Right cardiac atrium (tissue), 5 donors: ENCODE measurements around the gene SP3. TPM values are rescaled to one million over a fixed set of nuclear protein-coding genes. Genes with fewer than 3 reads are reported as not detected.
A peak's percentile ranks its signal among the peaks of the same experiment; 100 is the strongest.

Source experiments
- ATAC-seq, 2 donors: fragments of 200-7000 bp; cut with Tn5 transposase; one replicate each; pipeline versions ENCODE4 v1.8.0 to v1.9.1; 2020; ENCODE audit warnings: moderate library complexity in 2 of 2, mild to moderate bottlenecking in 1 of 2
- DNase-seq, 3 donors: peaks; one replicate each; pipeline ENCODE4 v3.0.0-alpha.2; 2020
- H3K27ac ChIP-seq: one replicate; pipeline ENCODE4 v1.5.1; 2013; ENCODE audit warnings: mild to moderate bottlenecking, low read length, control low read depth, moderate library complexity
- H3K27me3 ChIP-seq: one replicate; pipeline ENCODE4 v1.6.1; 2013; ENCODE audit not compliant: control insufficient read depth, insufficient read depth
- H3K4me1 ChIP-seq: one replicate; pipeline ENCODE4 v1.6.1; 2013; ENCODE audit warnings: low read length; ENCODE audit not compliant: control insufficient read depth, insufficient read depth
- H3K4me3 ChIP-seq: one replicate; pipeline ENCODE4 v1.5.1; 2013; ENCODE audit warnings: low read length, control low read depth
- H3K9me3 ChIP-seq: one replicate; pipeline ENCODE4 v1.6.1; 2013; ENCODE audit warnings: low read length; ENCODE audit not compliant: control insufficient read depth
- WGBS: extraction: QIAGEN DNeasy Blood & Tissue Kit; methylation state at CpG from one replicate; pipeline ENCODE4 v1.1.7; 2013; 5-methylcytosine and 5-hydroxymethylcytosine counted together
- intact Hi-C, 4 donors: fragments of 100-400 bp; cut with DNase I; formaldehyde crosslinking; loops; one replicate each; pipeline versions ENCODE4 v1.11.0 to v1.14.0; 2022 to 2023
- long read RNA-seq, 4 donors: library from polyadenylated mRNA; unstranded; transcript quantifications; one replicate each; pipeline ENCODE4 v2.0.0, GENCODE V29; 2020 to 2021
- polyA plus RNA-seq: library from polyadenylated mRNA; stranded (reverse); fragments of 200-250 nt; gene quantifications from one replicate; pipeline ENCODE4 v1.2.3, GENCODE V29; 2013
- total RNA-seq, 4 donors: library from RNA; stranded (reverse); fragmentation: NEBNext Ultra II Directional; extraction: Animal tissue kit (Norgen Biotek cat#: 25700); gene quantifications; one replicate each; pipeline ENCODE4 v1.2.1, GENCODE V29; 2021
- donor health status: healthy with polysubstance abuse.
- donor health status: DM: no; HTN: yes; CAD: no.
- donor health status: DM: no; HTN: no; CAD: no.
- donor health status: DM: no; HTN: yes; CAD: no; lungs with severe emphysema.
- donor health status: DM: yes; HTN: yes; CAD: no.

The SP3 gene
- total RNA-seq (10 to 100 TPM; 44.8 to 52.2 (median 49.0) TPM), polyA plus RNA-seq (14.9 TPM)
- long read RNA-seq, donor 1, full-length matches to known transcripts: 51 of 73 reads
- long read RNA-seq, donor 1, partial matches to known transcripts: 14 of 73 reads
- long read RNA-seq, donor 1, other reads (novel, unspliced or antisense): 8 of 73 reads
- long read RNA-seq, donor 2, full-length matches to known transcripts: 26 of 31 reads
- long read RNA-seq, donor 2, partial matches to known transcripts: 2 of 31 reads
- long read RNA-seq, donor 2, other reads (novel, unspliced or antisense): 3 of 31 reads
- long read RNA-seq, donor 3, full-length matches to known transcripts: 81 of 131 reads
- long read RNA-seq, donor 3, partial matches to known transcripts: 23 of 131 reads
- long read RNA-seq, donor 3, other reads (novel, unspliced or antisense): 27 of 131 reads
- long read RNA-seq, donor 4, full-length matches to known transcripts: 35 of 55 reads
- long read RNA-seq, donor 4, partial matches to known transcripts: 12 of 55 reads
- long read RNA-seq, donor 4, other reads (novel, unspliced or antisense): 8 of 55 reads

DNA sequence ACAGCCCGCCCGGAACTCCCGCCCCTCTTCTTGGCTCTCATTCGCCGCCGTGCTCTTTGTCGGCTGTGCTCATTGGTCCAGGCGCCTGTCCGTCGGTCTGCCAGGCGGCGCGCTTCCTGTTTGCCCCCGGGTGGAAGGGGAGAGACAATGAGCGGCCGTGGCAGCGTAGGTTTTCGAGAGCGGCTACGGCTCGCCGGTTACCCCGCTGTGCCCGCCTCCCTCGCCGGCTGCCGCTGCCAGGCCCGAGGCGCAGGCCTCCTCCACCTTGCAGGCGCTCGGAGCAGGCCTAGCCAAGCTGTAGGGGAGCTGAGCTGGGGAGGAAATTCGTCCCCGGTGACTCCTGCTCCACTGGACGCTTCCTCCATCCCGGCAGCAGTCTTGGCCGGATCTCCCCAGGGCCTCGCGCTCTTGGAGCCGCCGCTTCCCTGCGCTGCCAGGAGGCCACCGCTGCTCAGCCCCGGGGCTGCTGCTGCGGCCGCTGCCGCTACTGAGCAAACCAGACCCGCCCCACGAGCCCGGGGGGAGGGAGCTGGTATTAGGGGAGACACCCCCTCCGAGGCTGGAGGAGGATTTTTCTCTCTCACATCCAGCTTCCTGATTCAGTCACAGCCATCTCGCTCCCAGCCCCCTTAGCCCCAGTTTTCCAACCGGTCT, at the start of gene SP3:
TSS of gene SP3 (minus strand) at position 2 of the 654 bp plus-strand sequence. CDS start 202 bp downstream, outside the sequence.
- Histone ChIP-seq H3K27me3 (no peaks in the 10 kb centered on the region), H3K4me3 (peak within 1 kb of the TSS; percentile 96), H3K9me3 (no peaks in the 10 kb centered on the region), H3K27ac (peak within 1 kb of the TSS; percentile 100), H3K4me1 (peaks cover 2% of the 10 kb centered on the region)
- under 1% methylated on average over 52 of the region's 52 CpGs for WGBS
- ATAC-seq (peak; percentile 94), DNase-seq (peak; percentile 98 to 99 (median 99))
- intact Hi-C loops: loop anchor here in 2 of 4 donors (10.0 kb wide), 2 partner anchors 59 to 69 kb away; no protein-coding TSS in a partner anchor

DNA sequence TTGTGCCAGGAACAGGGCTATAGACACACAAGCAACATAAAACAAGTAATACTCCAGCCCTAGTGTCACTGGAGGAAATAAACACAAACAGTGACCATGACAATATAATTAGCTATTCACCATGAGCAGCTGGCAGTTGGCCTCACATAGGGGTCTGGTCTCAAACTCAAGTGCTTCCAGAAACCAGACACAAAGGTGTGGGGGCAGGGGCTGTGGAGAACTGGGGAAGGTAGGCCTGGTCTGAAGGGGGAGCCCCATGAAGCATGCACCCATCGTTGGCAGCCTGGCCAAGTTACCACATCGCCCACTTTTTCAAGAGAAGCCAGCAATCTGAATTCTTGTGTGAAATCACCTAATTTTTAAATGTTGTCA, 49.5 kb upstream of the SP3 start:
- peak in 1 of 3 donors; percentile 52 for DNase-seq
- H3K27ac ChIP-seq: peak overlapping the region; percentile 16
- no peak for ATAC-seq
- WGBS: 77% methylated on average over 2 of the region's 2 CpGs
- H3K9me3 ChIP-seq: no peaks in the 10 kb centered on the region
- no peak overlapping the region for H3K4me3 ChIP-seq
- intact Hi-C loops: no loop called here
- H3K27me3 ChIP-seq: no peaks in the 10 kb centered on the region
- no peaks in the 10 kb centered on the region for H3K4me1 ChIP-seq

DNA sequence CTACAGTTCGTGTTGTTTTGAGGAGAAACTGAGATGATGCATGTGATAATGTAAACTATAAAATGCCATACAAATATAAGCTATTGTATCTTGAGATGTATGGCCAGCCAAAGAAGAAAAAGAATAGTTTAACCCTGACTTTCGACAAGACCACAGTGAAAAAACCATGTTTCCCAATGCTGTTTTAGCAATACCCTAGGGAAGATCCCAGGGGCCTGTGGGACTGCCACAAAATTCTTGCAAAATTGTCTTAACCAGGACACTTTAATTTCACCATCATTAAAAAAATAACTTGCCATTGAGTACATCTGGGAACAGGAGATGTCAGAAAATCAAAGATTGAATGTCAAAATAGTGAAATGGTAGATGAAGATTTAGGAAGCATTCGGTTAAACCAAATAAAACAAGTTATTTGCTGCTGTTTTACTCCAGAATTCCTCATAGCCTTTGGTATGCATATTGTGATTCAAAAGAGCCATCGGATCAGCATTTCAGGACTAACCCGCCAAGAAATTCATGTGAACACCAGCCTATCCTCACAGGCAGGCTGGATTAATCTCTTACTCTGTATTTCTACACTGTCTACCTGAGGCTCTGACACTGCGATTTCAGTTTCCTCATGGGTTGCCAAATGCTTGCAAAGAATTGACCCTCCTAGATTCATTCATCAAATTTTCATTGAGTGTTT, 49.0 kb upstream of the SP3 start:
- no peaks in the 10 kb centered on the region for H3K27me3 ChIP-seq
- no peak overlapping the region for H3K4me3 ChIP-seq
- no peak for ATAC-seq
- intact Hi-C loops: no loop called here
- WGBS: 55% methylated on average over 6 of the region's 6 CpGs
- no peak for DNase-seq
- H3K9me3 ChIP-seq: no peaks in the 10 kb centered on the region
- peak overlapping the region; percentile 16 for H3K27ac ChIP-seq
- H3K4me1 ChIP-seq: no peaks in the 10 kb centered on the region

DNA sequence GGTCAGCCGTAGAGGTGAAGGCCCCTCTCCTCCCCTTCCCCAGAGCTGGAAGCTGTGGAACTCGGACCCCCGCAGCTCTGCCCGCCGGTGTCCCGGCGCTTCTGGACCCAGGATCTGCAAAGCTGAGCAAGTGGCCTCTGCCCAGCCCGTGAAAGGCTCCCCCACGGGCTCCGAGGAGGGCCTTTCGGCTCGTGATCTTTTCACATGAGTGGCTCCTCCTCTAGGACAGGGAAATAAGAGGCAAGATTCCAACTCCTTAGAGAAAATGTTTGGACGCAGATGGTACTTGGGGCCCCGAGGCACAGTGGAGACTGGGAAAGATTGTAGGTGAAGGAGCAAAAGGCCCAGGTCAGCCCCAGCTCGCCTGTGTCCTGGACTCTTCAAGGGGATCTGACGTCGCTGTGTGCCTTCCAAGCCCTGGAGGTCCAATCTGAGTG, 48.2 kb upstream of the SP3 start:
- intact Hi-C loops: no loop called here
- DNase-seq: peak; percentile 69 to 83 (median 82)
- ATAC-seq: peak; percentile 73
- 38% methylated on average over 17 of the region's 17 CpGs for WGBS
- Histone ChIP-seq H3K9me3 (no peaks in the 10 kb centered on the region), H3K4me3 (peak overlapping the region; percentile 41), H3K27me3 (no peaks in the 10 kb centered on the region), H3K4me1 (no peaks in the 10 kb centered on the region), H3K27ac (peak overlapping the region; percentile 78)

DNA sequence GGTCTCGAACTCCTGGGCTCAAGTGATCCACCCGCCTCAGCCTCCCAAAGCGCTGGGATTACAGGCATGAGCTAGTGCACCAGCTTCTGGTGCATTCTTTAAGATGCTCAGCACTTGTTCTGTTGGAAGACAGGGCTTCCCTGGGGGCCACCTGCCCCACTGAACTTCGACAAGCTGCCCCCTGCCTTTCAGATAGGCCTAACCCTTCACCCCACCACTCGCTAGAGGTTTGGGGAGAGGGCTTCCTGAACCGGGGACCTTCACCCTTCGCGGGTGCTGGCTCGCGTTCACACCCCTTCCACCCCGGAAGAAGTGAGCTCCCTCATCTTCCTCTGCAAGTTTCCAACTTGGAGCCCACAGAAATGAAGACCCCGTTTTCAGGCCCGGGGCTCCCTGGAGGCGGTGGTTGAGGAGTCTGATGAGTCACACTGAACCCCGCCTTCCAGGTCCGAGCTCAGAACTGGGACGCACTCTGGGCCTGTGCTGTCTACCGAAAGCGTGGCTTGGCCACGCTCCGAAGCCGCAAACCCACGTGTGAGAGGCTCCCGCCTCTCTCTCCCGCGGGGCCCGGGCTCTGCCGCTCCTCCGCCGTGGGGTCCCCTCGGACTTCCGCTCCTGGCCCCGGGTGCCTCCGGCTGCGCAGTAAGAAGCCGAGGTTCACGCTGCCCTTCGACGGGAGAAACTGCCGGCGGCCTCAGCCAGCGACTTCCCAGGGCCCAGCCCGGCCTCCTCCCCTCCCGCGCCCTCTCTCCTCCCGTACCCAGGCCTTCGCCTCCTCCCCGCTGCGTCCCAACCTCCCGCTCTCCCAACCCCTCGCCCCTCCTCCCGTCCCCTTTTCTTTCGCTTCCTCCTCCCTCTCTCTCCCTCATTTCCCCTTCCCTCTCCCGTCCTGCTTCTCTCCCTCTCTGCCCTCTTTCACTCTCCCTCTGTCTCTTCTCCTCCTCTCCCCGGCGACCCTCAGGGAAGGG, 47.5 kb upstream of the SP3 start:
- Histone ChIP-seq H3K27me3 (no peaks in the 10 kb centered on the region), H3K4me1 (no peaks in the 10 kb centered on the region), H3K4me3 (peak overlapping the region; percentile 41), H3K9me3 (no peaks in the 10 kb centered on the region), H3K27ac (peak overlapping the region; percentile 78)
- WGBS: 23% methylated on average over 56 of the region's 56 CpGs
- intact Hi-C loops: no loop called here
- DNase-seq: peak; percentile 81 to 93 (median 92)
- peak; percentile 94 to 96 for ATAC-seq

DNA sequence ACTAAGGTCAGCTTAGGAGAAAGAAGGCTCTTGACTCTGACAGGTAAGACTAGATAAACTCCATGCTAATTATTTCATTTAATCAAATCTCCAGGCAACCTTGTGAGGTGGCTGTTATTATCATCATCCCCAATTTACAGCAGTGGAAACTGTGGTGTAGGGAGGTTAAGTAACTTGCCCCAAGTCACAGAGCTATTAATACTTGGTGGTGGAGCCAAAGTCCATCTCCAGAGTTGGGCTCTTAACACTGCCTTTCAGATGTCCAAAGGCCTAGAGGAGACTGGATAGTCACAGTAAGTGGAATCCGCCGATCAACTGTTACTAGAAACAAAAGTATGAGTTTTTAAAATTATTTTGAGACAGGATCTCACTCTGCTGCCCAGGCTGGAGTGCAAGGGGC, 46.6 kb upstream of the SP3 start:
- no peak overlapping the region for H3K27ac ChIP-seq
- WGBS: 94% methylated on average over 2 of the region's 2 CpGs
- no peak overlapping the region for H3K4me3 ChIP-seq
- no peaks in the 10 kb centered on the region for H3K27me3 ChIP-seq
- no peak for ATAC-seq
- H3K9me3 ChIP-seq: no peaks in the 10 kb centered on the region
- intact Hi-C loops: no loop called here
- no peak for DNase-seq
- peaks cover 1% of the 10 kb centered on the region for H3K4me1 ChIP-seq

DNA sequence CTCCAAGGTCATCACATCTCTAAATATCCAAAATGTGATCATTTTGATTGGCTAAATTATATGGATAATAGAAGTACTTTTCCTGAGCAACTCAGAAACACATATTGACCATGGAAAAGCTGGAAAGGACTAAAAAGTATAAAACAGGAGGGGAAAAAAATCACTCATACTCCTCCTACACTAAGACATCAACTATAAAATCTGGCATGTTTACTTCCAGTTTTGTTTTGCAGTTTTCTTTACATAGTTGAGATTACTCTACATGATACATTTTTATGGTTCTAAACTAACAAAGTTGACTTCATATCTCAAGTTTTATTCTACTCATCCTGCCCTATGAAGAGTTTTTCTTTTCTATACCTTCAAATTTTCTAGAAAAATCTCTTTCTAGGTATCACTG, 46.0 kb upstream of the SP3 start:
- peaks cover 3% of the 10 kb centered on the region for H3K4me1 ChIP-seq
- no peak overlapping the region for H3K4me3 ChIP-seq
- H3K27me3 ChIP-seq: no peaks in the 10 kb centered on the region
- H3K27ac ChIP-seq: no peak overlapping the region
- ATAC-seq (no peak), DNase-seq (no peak)
- intact Hi-C loops: no loop called here
- H3K9me3 ChIP-seq: no peaks in the 10 kb centered on the region

DNA sequence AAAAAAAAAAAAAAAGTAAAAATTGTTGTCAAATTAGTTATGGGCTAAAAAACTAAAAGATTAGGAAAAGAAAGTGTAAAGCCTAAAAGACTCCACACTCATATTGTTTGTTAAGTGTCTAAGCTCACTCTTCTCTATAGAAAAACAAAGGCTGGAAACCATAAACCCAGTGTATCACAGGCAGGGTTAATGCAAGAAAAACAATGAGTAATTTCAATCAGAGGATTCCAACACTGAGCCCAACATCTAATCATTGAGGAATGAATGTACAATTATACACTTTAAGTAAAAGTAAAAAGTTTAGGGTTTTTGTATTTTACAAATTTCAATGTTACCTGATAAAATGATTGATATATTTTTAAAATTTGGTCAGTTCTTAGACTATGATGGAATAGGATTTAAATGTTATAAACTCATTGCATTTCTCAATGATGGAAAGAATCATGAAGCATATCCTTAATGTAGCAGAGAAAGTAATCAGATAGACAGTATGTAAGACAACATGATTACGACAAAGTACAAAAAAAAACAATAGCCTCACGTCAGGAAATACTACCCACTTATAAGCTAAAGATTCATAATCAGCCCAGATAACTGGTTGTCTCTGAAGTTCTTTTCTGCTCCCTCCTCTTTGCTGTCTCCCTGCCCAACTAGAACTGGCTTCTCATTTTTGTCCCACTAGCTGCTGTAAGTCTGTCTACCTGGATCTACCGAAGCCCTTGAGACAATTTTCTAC, 44.5 kb upstream of the SP3 start:
- no peaks in the 10 kb centered on the region for H3K27me3 ChIP-seq
- DNase-seq (no peak), ATAC-seq (no peak)
- no peaks in the 10 kb centered on the region for H3K9me3 ChIP-seq
- WGBS: 47% methylated on average over 3 of the region's 3 CpGs
- H3K27ac ChIP-seq: no peak overlapping the region
- H3K4me1 ChIP-seq: peaks cover 4% of the 10 kb centered on the region
- no peak overlapping the region for H3K4me3 ChIP-seq
- intact Hi-C loops: no loop called here

DNA sequence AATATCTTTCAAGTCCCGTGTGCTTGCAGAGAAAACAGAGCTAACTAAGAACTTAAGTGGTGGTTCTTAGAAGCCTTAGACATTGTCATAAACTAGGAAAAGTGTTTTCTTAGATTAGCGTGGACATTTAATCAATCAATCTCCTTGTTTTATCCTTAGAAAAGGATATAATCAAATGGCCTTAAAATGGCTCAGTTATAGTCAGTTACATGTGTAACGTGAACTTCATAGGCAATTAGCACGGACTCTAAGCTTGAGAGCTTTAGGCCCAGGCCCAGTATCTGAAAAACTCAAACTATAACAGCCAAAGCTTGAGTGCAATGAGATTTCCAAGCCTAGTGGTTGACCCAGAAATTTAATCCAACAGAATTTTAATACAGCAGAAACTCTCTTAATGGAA, 43.5 kb upstream of the SP3 start:
- peaks cover 4% of the 10 kb centered on the region for H3K4me1 ChIP-seq
- H3K4me3 ChIP-seq: no peak overlapping the region
- DNase-seq (no peak), ATAC-seq (no peak)
- intact Hi-C loops: no loop called here
- no peaks in the 10 kb centered on the region for H3K9me3 ChIP-seq
- no peaks in the 10 kb centered on the region for H3K27me3 ChIP-seq
- H3K27ac ChIP-seq: no peak overlapping the region
- WGBS: 90% methylated on average over 4 of the region's 4 CpGs

DNA sequence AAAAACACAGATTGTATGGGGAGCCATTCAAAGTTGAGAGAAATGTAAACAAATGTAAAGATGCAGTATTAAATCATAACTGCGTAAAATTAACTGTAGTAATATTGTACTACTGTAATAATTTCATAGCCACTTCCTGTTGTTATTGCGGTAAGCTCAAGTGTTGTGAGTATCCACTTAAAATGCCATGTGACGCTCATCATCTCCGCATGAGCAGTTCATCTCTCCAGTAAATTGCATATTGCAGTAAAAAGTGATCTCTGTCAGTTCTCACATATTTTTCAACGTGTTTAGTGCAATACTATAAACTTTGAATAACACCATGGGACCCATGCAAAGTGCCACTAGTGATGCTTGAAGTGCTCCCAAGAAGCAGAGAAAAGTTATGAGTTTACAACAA, 41.8 kb upstream of the SP3 start:
- no peak for DNase-seq
- no peak overlapping the region for H3K27ac ChIP-seq
- H3K27me3 ChIP-seq: no peaks in the 10 kb centered on the region
- peaks cover 4% of the 10 kb centered on the region for H3K4me1 ChIP-seq
- 68% methylated on average over 5 of the region's 5 CpGs for WGBS
- no peaks in the 10 kb centered on the region for H3K9me3 ChIP-seq
- no peak for ATAC-seq
- intact Hi-C loops: no loop called here
- no peak overlapping the region for H3K4me3 ChIP-seq
